ENCODE measurements around the gene KIF21B. TPM values are rescaled to one million over a fixed set of nuclear protein-coding genes. Genes with fewer than 3 reads are reported as not detected.
A peak's percentile ranks its signal among the peaks of the same experiment; 100 is the strongest.
"Not testable (repeated sequence)": the region's sequence is repeated elsewhere in the genome, so short reads cannot be mapped to it uniquely, and the experiment has no call there.

KIF21B gene
- total and polyA plus RNA-seq, 4 donors = 1.3 to 7.4 (median 4.8) TPM

- DNase-seq (peak in 2 of 3 donors; percentile 12 to 59), ATAC-seq (ENCODE audit: insufficient read depth, low FRiP score) (no peak)
- peaks cover 0 to 5% (median 0%) of the 10 kb centered on the region in 4 donors for H3K36me3 ChIP-seq (ENCODE audit: control insufficient read depth in 4 of 4, insufficient read depth in 4 of 4, low read length in 4 of 4)
- H3K4me3 ChIP-seq = no peak overlapping the region
- TF ChIP-seq CTCF (IDR thresholded peaks at IDR 0.05; ENCODE audit: control extremely low read depth, extremely low read depth) = no peak
- no peaks in the 10 kb centered on the region for H3K27me3 ChIP-seq (ENCODE audit: control insufficient read depth in 3 of 3, insufficient read depth in 3 of 3, low read length in 2 of 3)
- no peak overlapping the region for H3K27ac ChIP-seq (ENCODE audit: low read depth in 1 of 2, low read length in 1 of 2)
- H3K4me1 ChIP-seq (ENCODE audit: control insufficient read depth in 5 of 5, insufficient read depth in 5 of 5, low read length in 5 of 5) = peaks cover 0 to 8% (median 0%) of the 10 kb centered on the region in 5 donors
- H3K9me3 ChIP-seq (ENCODE audit: control insufficient read depth in 4 of 4, insufficient read depth in 3 of 4, low read length in 3 of 4) = no peaks in the 10 kb centered on the region
- 55 to 61% methylated on average over 6 of the region's 6 CpGs for WGBS, 2 donors
- no peak overlapping the region for H3K9ac ChIP-seq (ENCODE audit: insufficient read depth in 1 of 2, low read length in 2 of 2)
These were observed 58.3 kb downstream of the KIF21B start for GRCh38 chr1:200965111-200965805.

GRCh38 chr1:200963888-200964287 lies 59.6 kb downstream of the KIF21B start:
- ATAC-seq (ENCODE audit: insufficient read depth, low FRiP score); H3K9ac ChIP-seq (ENCODE audit: insufficient read depth in 1 of 2, low read length in 2 of 2); H3K36me3 ChIP-seq (ENCODE audit: control insufficient read depth in 4 of 4, insufficient read depth in 4 of 4, low read length in 4 of 4); DNase-seq; H3K27ac ChIP-seq (ENCODE audit: low read depth in 1 of 2, low read length in 1 of 2); H3K4me3 ChIP-seq; H3K9me3 ChIP-seq (ENCODE audit: control insufficient read depth in 4 of 4, insufficient read depth in 3 of 4, low read length in 3 of 4); H3K4me1 ChIP-seq (ENCODE audit: control insufficient read depth in 5 of 5, insufficient read depth in 5 of 5, low read length in 5 of 5); H3K27me3 ChIP-seq (ENCODE audit: control insufficient read depth in 3 of 3, insufficient read depth in 3 of 3, low read length in 2 of 3): not testable (repeated sequence)
- 89% methylated on average over 11 of the region's 11 CpGs for WGBS, 2 donors

- H3K4me1 ChIP-seq (ENCODE audit: control insufficient read depth in 5 of 5, insufficient read depth in 5 of 5, low read length in 5 of 5) = peaks cover 0 to 8% (median 0%) of the 10 kb centered on the region in 5 donors
- H3K27me3 ChIP-seq (ENCODE audit: control insufficient read depth in 3 of 3, insufficient read depth in 3 of 3, low read length in 2 of 3) = no peaks in the 10 kb centered on the region
- no peak for ATAC-seq (ENCODE audit: insufficient read depth, low FRiP score)
- H3K9me3 ChIP-seq (ENCODE audit: control insufficient read depth in 4 of 4, insufficient read depth in 3 of 4, low read length in 3 of 4) = no peaks in the 10 kb centered on the region
- no peak for TF ChIP-seq CTCF (IDR thresholded peaks at IDR 0.05; ENCODE audit: control extremely low read depth, extremely low read depth)
- WGBS, 2 donors = 82 to 98% methylated on average over 2 of the region's 2 CpGs
- no peak overlapping the region for H3K4me3 ChIP-seq
- no peak for DNase-seq
- no peak overlapping the region for H3K27ac ChIP-seq (ENCODE audit: low read depth in 1 of 2, low read length in 1 of 2)
- no peak overlapping the region for H3K9ac ChIP-seq (ENCODE audit: insufficient read depth in 1 of 2, low read length in 2 of 2)
- no peaks in the 10 kb centered on the region for H3K36me3 ChIP-seq (ENCODE audit: control insufficient read depth in 4 of 4, insufficient read depth in 4 of 4, low read length in 4 of 4)
These were observed 60.4 kb downstream of the KIF21B start for GRCh38 chr1:200963076-200963475.

GRCh38 chr1:200962631-200963030 lies 60.9 kb downstream of the KIF21B start:
- H3K27ac ChIP-seq (ENCODE audit: low read depth in 1 of 2, low read length in 1 of 2) = no peak overlapping the region
- WGBS, 2 donors = 84 to 90% methylated on average over 4 of the region's 4 CpGs
- DNase-seq (no peak), ATAC-seq (ENCODE audit: insufficient read depth, low FRiP score) (no peak)
- H3K9me3 ChIP-seq (ENCODE audit: control insufficient read depth in 4 of 4, insufficient read depth in 3 of 4, low read length in 3 of 4) = no peaks in the 10 kb centered on the region
- no peak overlapping the region for H3K9ac ChIP-seq (ENCODE audit: insufficient read depth in 1 of 2, low read length in 2 of 2)
- peaks cover 0 to 8% (median 0%) of the 10 kb centered on the region in 5 donors for H3K4me1 ChIP-seq (ENCODE audit: control insufficient read depth in 5 of 5, insufficient read depth in 5 of 5, low read length in 5 of 5)
- no peak overlapping the region for H3K4me3 ChIP-seq
- no peaks in the 10 kb centered on the region for H3K27me3 ChIP-seq (ENCODE audit: control insufficient read depth in 3 of 3, insufficient read depth in 3 of 3, low read length in 2 of 3)
- no peak for TF ChIP-seq CTCF (IDR thresholded peaks at IDR 0.05; ENCODE audit: control extremely low read depth, extremely low read depth)
- H3K36me3 ChIP-seq (ENCODE audit: control insufficient read depth in 4 of 4, insufficient read depth in 4 of 4, low read length in 4 of 4) = no peaks in the 10 kb centered on the region

GRCh38 chr1:200962151-200962550 lies 61.4 kb downstream of the KIF21B start:
- 95% methylated on average over 11 of the region's 11 CpGs for WGBS, 2 donors
- not testable (repeated sequence) for H3K27ac ChIP-seq (ENCODE audit: low read depth in 1 of 2, low read length in 1 of 2); ATAC-seq (ENCODE audit: insufficient read depth, low FRiP score); H3K36me3 ChIP-seq (ENCODE audit: control insufficient read depth in 4 of 4, insufficient read depth in 4 of 4, low read length in 4 of 4); H3K27me3 ChIP-seq (ENCODE audit: control insufficient read depth in 3 of 3, insufficient read depth in 3 of 3, low read length in 2 of 3); DNase-seq; H3K9ac ChIP-seq (ENCODE audit: insufficient read depth in 1 of 2, low read length in 2 of 2); H3K4me3 ChIP-seq; H3K9me3 ChIP-seq (ENCODE audit: control insufficient read depth in 4 of 4, insufficient read depth in 3 of 4, low read length in 3 of 4); H3K4me1 ChIP-seq (ENCODE audit: control insufficient read depth in 5 of 5, insufficient read depth in 5 of 5, low read length in 5 of 5)
